OCI-LY1 (cell line): ENCODE data around the gene CYB561A3.

ENCODE experiments used
- CTCF ChIP-seq: fragments of 200-600 bp; sonication (generic), shearing (Covaris generic); IDR thresholded peaks from 2 replicates; pipeline ENCODE4 v1.5.1; 2017; ENCODE audit warnings: mild to moderate bottlenecking, antibody characterized with exemption, low read length, moderate library complexity, mixed read lengths
- EZH2 ChIP-seq: fragments of 200-600 bp; sonication (generic), shearing (Covaris generic); IDR thresholded peaks from 2 replicates; pipeline ENCODE4 v1.8.0; 2017; ENCODE audit warnings: borderline replicate concordance, mixed run types, mild to moderate bottlenecking, antibody characterized with exemption, low read length, moderate library complexity, mixed read lengths

- TF ChIP-seq EZH2 (no peak), CTCF (no peak)
Observed at GRCh38 chr11:61329871-61330270, 31.8 kb downstream of the CYB561A3 start.
